Measurements from ENCODE around the gene CD3E.

DNA sequence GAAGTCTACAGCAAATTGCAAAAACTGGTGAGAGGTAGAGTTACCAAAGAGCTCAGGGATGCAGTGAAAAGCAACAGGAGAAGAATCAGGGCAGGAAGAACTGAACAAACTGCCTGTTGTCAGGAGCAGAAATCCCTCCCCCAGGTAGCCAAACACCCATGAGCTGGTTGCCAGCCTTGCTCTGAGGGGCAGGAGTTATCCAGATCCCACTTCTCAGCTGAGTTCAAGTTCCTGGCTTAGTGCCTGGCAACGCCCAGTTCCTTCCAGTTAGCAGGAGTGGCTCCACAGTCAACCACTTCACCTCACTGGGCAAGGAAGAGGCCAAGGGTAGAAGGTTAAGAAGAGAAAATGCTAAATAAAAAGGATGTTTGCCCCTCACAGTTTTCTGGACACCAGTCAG, 38.6 kb upstream of the CD3E start:
- TF ChIP-seq, protein P1, sequence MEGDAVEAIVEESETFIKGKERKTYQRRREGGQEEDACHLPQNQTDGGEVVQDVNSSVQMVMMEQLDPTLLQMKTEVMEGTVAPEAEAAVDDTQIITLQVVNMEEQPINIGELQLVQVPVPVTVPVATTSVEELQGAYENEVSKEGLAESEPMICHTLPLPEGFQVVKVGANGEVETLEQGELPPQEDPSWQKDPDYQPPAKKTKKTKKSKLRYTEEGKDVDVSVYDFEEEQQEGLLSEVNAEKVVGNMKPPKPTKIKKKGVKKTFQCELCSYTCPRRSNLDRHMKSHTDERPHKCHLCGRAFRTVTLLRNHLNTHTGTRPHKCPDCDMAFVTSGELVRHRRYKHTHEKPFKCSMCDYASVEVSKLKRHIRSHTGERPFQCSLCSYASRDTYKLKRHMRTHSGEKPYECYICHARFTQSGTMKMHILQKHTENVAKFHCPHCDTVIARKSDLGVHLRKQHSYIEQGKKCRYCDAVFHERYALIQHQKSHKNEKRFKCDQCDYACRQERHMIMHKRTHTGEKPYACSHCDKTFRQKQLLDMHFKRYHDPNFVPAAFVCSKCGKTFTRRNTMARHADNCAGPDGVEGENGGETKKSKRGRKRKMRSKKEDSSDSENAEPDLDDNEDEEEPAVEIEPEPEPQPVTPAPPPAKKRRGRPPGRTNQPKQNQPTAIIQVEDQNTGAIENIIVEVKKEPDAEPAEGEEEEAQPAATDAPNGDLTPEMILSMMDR (IDR thresholded peaks at IDR 0.05), result no peak
- TF ChIP-seq EZH2 (IDR thresholded peaks at IDR 0.05) (no peak), EZH2phosphoT487 (IDR thresholded peaks at IDR 0.05) (no peak)

Data from neural progenitor cell (in vitro differentiated cells).